H1 (cell line): ENCODE data around the gene MLYCD. TPM values are rescaled to one million over a fixed set of nuclear protein-coding genes. Genes with fewer than 3 reads are reported as not detected.

Source experiments
- CTCF ChIA-PET: fragments of 300-600 bp; sonication (Branson Sonifier 250); formaldehyde crosslinking; loops from one replicate; lab custom pipeline; 2021; ENCODE audit not compliant: partially characterized antibody; lab: Charles Lee
- POLR2A ChIA-PET: fragments of 300-600 bp; sonication (Branson Sonifier 250); formaldehyde crosslinking; loops from one replicate; lab custom pipeline; 2021; ENCODE audit warnings: inconsistent platforms; ENCODE audit not compliant: partially characterized antibody; lab: Charles Lee
- DNase-seq, 2 experiments: peaks; one replicate each; pipeline versions ENCODE4 v3.0.0 to v3.0.0-alpha.2; 2010 to 2022; ENCODE audit warnings: low spot score in 2 of 2, low read depth in 1 of 2, mixed read lengths in 1 of 2
- FAIRE-seq: peaks from 2 replicates; lab custom pipeline; 2011; peaks lifted over from hg19 to GRCh38; lab: Jason Lieb, UNC
- H2AFZ ChIP-seq: 2 replicates; pipeline ENCODE4 v1.8.1; 2012; ENCODE audit warnings: low read length, inconsistent platforms
- H2AK5ac ChIP-seq: 2 replicates; pipeline ENCODE4 v1.6.1; 2013; ENCODE audit warnings: low read depth, low read length
- H2BK120ac ChIP-seq: replicated peaks from 2 replicates; pipeline ENCODE3; 2013; ENCODE audit warnings: low read depth, low read length, inconsistent platforms
- H2BK12ac ChIP-seq: 2 replicates; pipeline ENCODE4 v1.6.1; 2013; ENCODE audit warnings: low read depth, low read length
- H2BK15ac ChIP-seq: 2 replicates; pipeline ENCODE4 v1.6.1; 2013; ENCODE audit warnings: low read length
- H2BK20ac ChIP-seq: 2 replicates; pipeline ENCODE4 v1.6.1; 2013; ENCODE audit warnings: low read length
- H2BK5ac ChIP-seq: 2 replicates; pipeline ENCODE4 v1.6.1; 2013; ENCODE audit warnings: low read depth, low read length
- H3K14ac ChIP-seq: 2 replicates; pipeline ENCODE4 v1.6.1; 2013; ENCODE audit warnings: inconsistent platforms; ENCODE audit not compliant: insufficient read length
- H3K18ac ChIP-seq: 2 replicates; pipeline ENCODE4 v1.6.1; 2013; ENCODE audit warnings: low read length; ENCODE audit errors: extremely low read depth
- H3K23ac ChIP-seq: 2 replicates; pipeline ENCODE4 v1.6.1; 2013; ENCODE audit warnings: inconsistent platforms; ENCODE audit not compliant: insufficient read length
- H3K23me2 ChIP-seq: 2 replicates; pipeline ENCODE4 v1.6.1; 2013; ENCODE audit warnings: low read depth, low read length
- H3K27ac ChIP-seq: 2 replicates; pipeline ENCODE4 v1.6.1; 2011; ENCODE audit warnings: low read depth, low read length, inconsistent platforms
- H3K27me3 ChIP-seq, 4 experiments: replicated peaks in 1 of 4; 1 replicate in 1 of 4; 2 replicates in 3 of 4; pipeline versions ENCODE4 v1.6.1 to v1.8.1; 2011 to 2013; ENCODE audit warnings: low read length in 3 of 4, mild to moderate bottlenecking in 3 of 4, inconsistent platforms in 2 of 4, mixed read lengths in 2 of 4, moderate library complexity in 1 of 4; ENCODE audit not compliant: control insufficient read depth in 3 of 4, insufficient read depth in 3 of 4; ENCODE audit errors: extremely low read depth in 1 of 4
- H3K36me3 ChIP-seq, 4 experiments: 2 replicates each; pipeline versions ENCODE4 v1.6.1 to v1.8.1; 2011 to 2013; ENCODE audit warnings: mild to moderate bottlenecking in 4 of 4, low read length in 3 of 4, moderate library complexity in 2 of 4, control low read depth in 1 of 4, inconsistent platforms in 1 of 4; ENCODE audit not compliant: insufficient read depth in 4 of 4, control insufficient read depth in 2 of 4
- H3K4ac ChIP-seq: replicated peaks from 2 replicates; pipeline ENCODE3; 2013; ENCODE audit warnings: low read length, low read depth, mixed read lengths, inconsistent platforms; ENCODE audit not compliant: insufficient read length
- H3K4me1 ChIP-seq, 4 experiments: replicated peaks in 1 of 4; 1 replicate in 1 of 4; 2 replicates in 3 of 4; pipeline versions ENCODE4 v1.6.1 to v1.8.1; 2011 to 2013; ENCODE audit warnings: low read length in 3 of 4, inconsistent platforms in 2 of 4, mixed read lengths in 1 of 4; ENCODE audit not compliant: insufficient read depth in 4 of 4, control insufficient read depth in 3 of 4
- H3K4me2 ChIP-seq, 2 experiments: 2 replicates each; pipeline versions ENCODE4 v1.6.1 to v1.8.1; 2011 to 2013; ENCODE audit warnings: low read depth in 2 of 2, low read length in 2 of 2, control low read depth in 1 of 2, inconsistent platforms in 1 of 2, mild to moderate bottlenecking in 1 of 2; ENCODE audit not compliant: insufficient read depth in 1 of 2
- H3K4me3 ChIP-seq, 4 experiments: fragments of 200-600, 300-600 bp in 1 of 4; sonication (generic), shearing (Covaris generic), sonication (Bioruptor Twin) in 1 of 4; 2 replicates each; pipeline versions ENCODE4 v1.5.1 to v1.8.1; 2011 to 2016; ENCODE audit warnings: low read length in 4 of 4, low read depth in 3 of 4, control low read depth in 2 of 4, inconsistent platforms in 2 of 4, mild to moderate bottlenecking in 2 of 4, mixed read lengths in 1 of 4, moderate library complexity in 1 of 4; ENCODE audit not compliant: insufficient read depth in 2 of 4; ENCODE audit errors: extremely low read depth in 1 of 4
- H3K56ac ChIP-seq: replicated peaks from 2 replicates; pipeline ENCODE3; 2013; ENCODE audit warnings: low read depth, mild to moderate bottlenecking, mixed read lengths, low read length, inconsistent platforms; ENCODE audit not compliant: insufficient read length
- H3K79me1 ChIP-seq: 2 replicates; pipeline ENCODE4 v1.6.1; 2013; ENCODE audit warnings: low read depth, low read length, control low read depth
- H3K79me2 ChIP-seq, 2 experiments: 2 replicates each; pipeline versions ENCODE4 v1.6.1 to v1.8.1; 2012 to 2013; ENCODE audit warnings: low read length in 2 of 2, mild to moderate bottlenecking in 2 of 2, inconsistent platforms in 1 of 2; ENCODE audit not compliant: insufficient read depth in 2 of 2, control insufficient read depth in 1 of 2
- H3K9ac ChIP-seq, 4 experiments: replicated peaks in 1 of 4; 1 replicate in 1 of 4; 2 replicates in 3 of 4; pipeline versions ENCODE4 v1.6.1 to v1.8.1; 2011 to 2013; ENCODE audit warnings: low read depth in 3 of 4, low read length in 3 of 4, control low read depth in 2 of 4, mild to moderate bottlenecking in 2 of 4, moderate library complexity in 2 of 4, inconsistent platforms in 1 of 4; ENCODE audit errors: extremely low read depth in 1 of 4
- H3K9me3 ChIP-seq, 2 experiments: 2 replicates each; pipeline versions ENCODE4 v1.6.1 to v1.8.1; 2012 to 2013; ENCODE audit warnings: mild to moderate bottlenecking in 2 of 2, moderate library complexity in 2 of 2, control low read depth in 1 of 2, inconsistent platforms in 1 of 2, low read depth in 1 of 2, low read length in 1 of 2, mixed read lengths in 1 of 2; ENCODE audit not compliant: insufficient read depth in 2 of 2
- H4K20me1 ChIP-seq, 2 experiments: replicated peaks in 1 of 2; 2 replicates each; pipeline versions ENCODE3 to v1.8.1; 2011 to 2013; ENCODE audit warnings: inconsistent platforms in 2 of 2, low read length in 2 of 2, mild to moderate bottlenecking in 1 of 2; ENCODE audit not compliant: insufficient read depth in 2 of 2, control insufficient read depth in 1 of 2
- H4K5ac ChIP-seq: 2 replicates; pipeline ENCODE4 v1.6.1; 2013; ENCODE audit warnings: low read length, low read depth, mixed read lengths, inconsistent platforms; ENCODE audit not compliant: insufficient read length
- H4K8ac ChIP-seq: 2 replicates; pipeline ENCODE4 v1.8.0; 2013; ENCODE audit warnings: mild to moderate bottlenecking, moderate library complexity, low read length, inconsistent platforms; ENCODE audit not compliant: insufficient read depth; ENCODE audit errors: extremely low read depth
- H4K91ac ChIP-seq: replicated peaks from 2 replicates; pipeline ENCODE3; 2013; ENCODE audit warnings: low read length, mixed read lengths, inconsistent platforms; ENCODE audit not compliant: insufficient read length
- NANOG ChIP-seq: IDR thresholded peaks from 2 replicates; pipeline ENCODE4 v1.6.1; 2011; ENCODE audit warnings: low read length, low read depth, mild to moderate bottlenecking, inconsistent platforms; ENCODE audit not compliant: insufficient read depth, poor library complexity, severe bottlenecking
- POLR2AphosphoS5 ChIP-seq: IDR thresholded peaks from 2 replicates; pipeline ENCODE4 v1.6.1; 2011; ENCODE audit warnings: low read depth, low read length
- SRF ChIP-seq: IDR thresholded peaks from 2 replicates; pipeline ENCODE4 v1.6.1; 2011; ENCODE audit warnings: mild to moderate bottlenecking, low read depth, low read length, moderate library complexity
- TAF7 ChIP-seq: optimal IDR thresholded peaks from 2 replicates; pipeline ENCODE3; 2011; ENCODE audit warnings: low read depth, mild to moderate bottlenecking, inconsistent platforms, low read length, moderate library complexity, borderline replicate concordance
- WGBS, 2 experiments: shearing (Covaris generic) in 1 of 2; methylation state at CpG; one replicate each; pipeline versions ENCODE4 v1.1.6 to v1.1.7; 2013 to 2015; ENCODE audit warnings: low lambda C conversion rate in 2 of 2, mixed read lengths in 2 of 2, inconsistent platforms in 1 of 2, low coverage in 1 of 2, missing lambda C conversion rate in 1 of 2; ENCODE audit not compliant: insufficient replicate concordance in 2 of 2, insufficient coverage in 1 of 2, insufficient read length in 1 of 2; ENCODE audit errors: extremely low coverage in 1 of 2, missing lambda C conversion rate in 1 of 2; 5-methylcytosine and 5-hydroxymethylcytosine counted together
- polyA plus RNA-seq, 7 experiments: library from polyadenylated mRNA; depleted of rRNA in 3 of 7; stranded (reverse) in 5 of 7; unstranded in 2 of 7; fragments of >200 nt in 5 of 7; fragments of 200-250 nt in 2 of 7; gene quantifications; 1 replicate in 5 of 7; 2 replicates in 1 of 7; 4 replicates in 1 of 7; pipeline versions ENCODE4 v1.2.1 to v1.2.3, GENCODE V29; 2011 to 2013; ENCODE audit warnings: missing spikeins in 2 of 7, mixed read lengths in 2 of 7
- total RNA-seq: library from RNA; stranded (reverse); fragmentation: NEBNext Ultra II Directional; extraction: Animal tissue kit (Norgen Biotek cat#: 25700); gene quantifications from 2 replicates; pipeline ENCODE4 v1.2.1, GENCODE V29; 2021

MLYCD gene
- total and polyA plus RNA-seq, 2 of the 8 experiments (the other 6 are each of a cell fraction or from before 2014, with no cell fraction given), result 3.7 to 7.0 TPM

- CTCF ChIA-PET, result no interaction called here
- no peak overlapping the region for H2BK120ac ChIP-seq
- H3K18ac ChIP-seq, result no peak overlapping the region
- H2BK12ac ChIP-seq, result no peak overlapping the region
- WGBS, 2 experiments, result 97% methylated on average over 4 of the region's 4 CpGs; no CpG with 5 or more reads in 1 of the 2 experiments
- H3K14ac ChIP-seq, result no peak overlapping the region
- H2AK5ac ChIP-seq, result no peak overlapping the region
- POLR2A ChIA-PET, result no interaction called here
- H3K4ac ChIP-seq, result no peak overlapping the region
- no peak for TF ChIP-seq POLR2AphosphoS5
- no peak for TF ChIP-seq SRF
- TF ChIP-seq TAF7, result no peak
- no peak for TF ChIP-seq NANOG
- peaks cover 6% of the 10 kb centered on the region for H3K23me2 ChIP-seq
- no peak overlapping the region for H4K8ac ChIP-seq
- FAIRE-seq (no peak), DNase-seq (no peak)
- no peak overlapping the region for H4K5ac ChIP-seq
- no peak overlapping the region for H3K27ac ChIP-seq
- H3K9me3 ChIP-seq, result peaks cover 0 to 3% of the 10 kb centered on the region in 2 experiments; a peak in 1 of 4 replicates
- H2BK15ac ChIP-seq, result no peak overlapping the region
- no peaks in the 10 kb centered on the region; a peak in 1 of 7 replicates for H3K27me3 ChIP-seq
- H2AFZ ChIP-seq, result no peak overlapping the region
- H3K4me3 ChIP-seq, result no peak overlapping the region
- H4K20me1 ChIP-seq, result peaks cover 0 to 4% of the 10 kb centered on the region in 2 experiments
- peaks cover 0 to 5% of the 10 kb centered on the region in 2 experiments; a peak in 2 of 4 replicates for H3K79me2 ChIP-seq
- H2BK5ac ChIP-seq, result no peak overlapping the region
- no peaks in the 10 kb centered on the region for H3K36me3 ChIP-seq
- H3K9ac ChIP-seq, result no peak overlapping the region
- no peak overlapping the region for H4K91ac ChIP-seq
- H3K56ac ChIP-seq, result no peak overlapping the region
- H3K4me1 ChIP-seq, result peaks cover under 1 to 13% (median 4%) of the 10 kb centered on the region in 4 experiments; a peak in 5 of 7 replicates
- no peak overlapping the region for H3K23ac ChIP-seq
- no peaks in the 10 kb centered on the region for H3K79me1 ChIP-seq
- no peak overlapping the region for H3K4me2 ChIP-seq
- H2BK20ac ChIP-seq, result no peak overlapping the region
Measured at GRCh38 chr16:83895243-83895642, 3.7 kb upstream of the MLYCD start.
